Measurements from ENCODE around the gene VENTX.

Gene VENTX

GRCh38 chr10:133285217-133285616 is 47.6 kb downstream of the VENTX start:
- H3K4me1 ChIP-seq (ENCODE audit: insufficient read depth, low read length): no peaks in the 10 kb centered on the region
- no peak overlapping the region for H3K9ac ChIP-seq (ENCODE audit: low read depth, low read length)
- no peaks in the 10 kb centered on the region for H3K27me3 ChIP-seq (ENCODE audit: insufficient read depth, low read length)
- H3K9me3 ChIP-seq (ENCODE audit: insufficient read depth, low read depth, low read length): no peaks in the 10 kb centered on the region
- H3K27ac ChIP-seq (ENCODE audit: low read depth, low read length): no peak overlapping the region
- H3K4me3 ChIP-seq (ENCODE audit: low read length): no peak overlapping the region
- peaks cover 86% of the 10 kb centered on the region for H3K36me3 ChIP-seq (ENCODE audit: insufficient read depth, low read length)
- WGBS: 94% methylated on average over 36 of the region's 36 CpGs

GRCh38 chr10:133286366-133286765 is 48.7 kb downstream of the VENTX start:
- H3K4me3 ChIP-seq (ENCODE audit: low read length): no peak overlapping the region
- no peaks in the 10 kb centered on the region for H3K27me3 ChIP-seq (ENCODE audit: insufficient read depth, low read length)
- peaks cover 86% of the 10 kb centered on the region for H3K36me3 ChIP-seq (ENCODE audit: insufficient read depth, low read length)
- no peak overlapping the region for H3K27ac ChIP-seq (ENCODE audit: low read depth, low read length)
- 92% methylated on average over 18 of the region's 18 CpGs for WGBS
- no peaks in the 10 kb centered on the region for H3K9me3 ChIP-seq (ENCODE audit: insufficient read depth, low read depth, low read length)
- H3K9ac ChIP-seq (ENCODE audit: low read depth, low read length): no peak overlapping the region
- H3K4me1 ChIP-seq (ENCODE audit: insufficient read depth, low read length): no peaks in the 10 kb centered on the region

- H3K4me1 ChIP-seq (ENCODE audit: insufficient read depth, low read length): no peaks in the 10 kb centered on the region
- no peak overlapping the region for H3K4me3 ChIP-seq (ENCODE audit: low read length)
- WGBS: 94% methylated on average over 46 of the region's 46 CpGs
- peaks cover 79% of the 10 kb centered on the region for H3K36me3 ChIP-seq (ENCODE audit: insufficient read depth, low read length)
- H3K27ac ChIP-seq (ENCODE audit: low read depth, low read length): no peak overlapping the region
- no peaks in the 10 kb centered on the region for H3K27me3 ChIP-seq (ENCODE audit: insufficient read depth, low read length)
- H3K9ac ChIP-seq (ENCODE audit: low read depth, low read length): no peak overlapping the region
- no peaks in the 10 kb centered on the region for H3K9me3 ChIP-seq (ENCODE audit: insufficient read depth, low read depth, low read length)
These were observed 50.3 kb downstream of the VENTX start for GRCh38 chr10:133287832-133288500.

DNA sequence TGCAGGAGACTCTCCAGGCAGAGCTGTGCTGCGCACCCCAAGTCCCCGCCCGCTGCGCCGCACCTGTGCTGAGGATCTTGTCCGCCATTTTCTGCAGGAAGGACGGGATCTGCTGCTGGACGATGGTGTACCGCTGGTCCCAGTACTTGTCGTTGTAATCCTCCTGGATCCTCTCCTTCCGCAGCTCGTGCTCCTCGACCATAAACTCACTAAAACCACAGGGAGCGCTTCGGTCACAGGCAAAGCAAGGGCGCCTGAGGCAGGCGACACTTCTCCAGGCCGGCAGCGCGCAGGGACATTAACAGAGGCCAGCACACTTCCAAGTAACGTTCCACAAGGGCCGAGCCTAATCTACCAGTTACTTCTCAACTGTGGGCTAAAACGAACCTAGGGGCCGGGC is 52.1 kb downstream of the VENTX start:
- 94% methylated on average over 24 of the region's 24 CpGs for WGBS
- Histone ChIP-seq H3K9ac (ENCODE audit: low read depth, low read length) (no peak overlapping the region), H3K27me3 (ENCODE audit: insufficient read depth, low read length) (no peaks in the 10 kb centered on the region), H3K36me3 (ENCODE audit: insufficient read depth, low read length) (peaks cover 75% of the 10 kb centered on the region), H3K4me1 (ENCODE audit: insufficient read depth, low read length) (no peaks in the 10 kb centered on the region), H3K27ac (ENCODE audit: low read depth, low read length) (no peak overlapping the region), H3K4me3 (ENCODE audit: low read length) (no peak overlapping the region), H3K9me3 (ENCODE audit: insufficient read depth, low read depth, low read length) (no peaks in the 10 kb centered on the region)
